ENCODE results near the gene DYSF. TPM values are rescaled to one million over a fixed set of nuclear protein-coding genes. Genes with fewer than 3 reads are reported as not detected.

DYSF gene
- total RNA-seq, 1 experiment from 2014 or later: 0.50 TPM

GRCh38 chr2:71702971-71703898 lies 249.9 kb downstream of the DYSF start:
- in situ Hi-C loops (cut with HindIII; ENCODE audit: low pct_unique_long_range_greater_than_20kb, low sequenced_read_pairs): no loop called here
- DNase-seq (ENCODE audit: low read depth, low spot score): no peak

- no peak for DNase-seq (ENCODE audit: low read depth, low spot score)
- in situ Hi-C loops (cut with HindIII; ENCODE audit: low pct_unique_long_range_greater_than_20kb, low sequenced_read_pairs): no loop called here
Observed at GRCh38 chr2:71704131-71704561, 250.8 kb downstream of the DYSF start.

GRCh38 chr2:71704688-71705087 lies 251.3 kb downstream of the DYSF start:
- in situ Hi-C loops (cut with HindIII; ENCODE audit: low pct_unique_long_range_greater_than_20kb, low sequenced_read_pairs): no loop called here
- DNase-seq (ENCODE audit: low read depth, low spot score): no peak

GRCh38 chr2:71705171-71705960 lies 252.0 kb downstream of the DYSF start:
- in situ Hi-C loops (cut with HindIII; ENCODE audit: low pct_unique_long_range_greater_than_20kb, low sequenced_read_pairs): no loop called here
- DNase-seq (ENCODE audit: low read depth, low spot score): no peak

- DNase-seq (ENCODE audit: low read depth, low spot score): no peak
- in situ Hi-C loops (cut with HindIII; ENCODE audit: low pct_unique_long_range_greater_than_20kb, low sequenced_read_pairs): no loop called here
Observed at GRCh38 chr2:71706121-71706520, 252.8 kb downstream of the DYSF start.

GRCh38 chr2:71706836-71707235 lies 253.5 kb downstream of the DYSF start:
- no peak for DNase-seq (ENCODE audit: low read depth, low spot score)
- in situ Hi-C loops (cut with HindIII; ENCODE audit: low pct_unique_long_range_greater_than_20kb, low sequenced_read_pairs): no loop called here

GRCh38 chr2:71710367-71711132 lies 257.2 kb downstream of the DYSF start:
- in situ Hi-C loops (cut with HindIII; ENCODE audit: low pct_unique_long_range_greater_than_20kb, low sequenced_read_pairs): no loop called here
- no peak for DNase-seq (ENCODE audit: low read depth, low spot score)

GRCh38 chr2:71711133-71711855 lies 257.9 kb downstream of the DYSF start:
- peak; percentile 12 for DNase-seq (ENCODE audit: low read depth, low spot score)
- in situ Hi-C loops (cut with HindIII; ENCODE audit: low pct_unique_long_range_greater_than_20kb, low sequenced_read_pairs): no loop called here

GRCh38 chr2:71712158-71712818 lies 258.9 kb downstream of the DYSF start:
- no peak for DNase-seq (ENCODE audit: low read depth, low spot score)
- in situ Hi-C loops (cut with HindIII; ENCODE audit: low pct_unique_long_range_greater_than_20kb, low sequenced_read_pairs): no loop called here

- no peak for DNase-seq (ENCODE audit: low read depth, low spot score)
- in situ Hi-C loops (cut with HindIII; ENCODE audit: low pct_unique_long_range_greater_than_20kb, low sequenced_read_pairs): no loop called here
Observed at GRCh38 chr2:71713581-71714580, 260.5 kb downstream of the DYSF start.

GRCh38 chr2:71714601-71715240 lies 261.4 kb downstream of the DYSF start:
- in situ Hi-C loops (cut with HindIII; ENCODE audit: low pct_unique_long_range_greater_than_20kb, low sequenced_read_pairs): no loop called here
- no peak for DNase-seq (ENCODE audit: low read depth, low spot score)

GRCh38 chr2:71715241-71715750 lies 261.9 kb downstream of the DYSF start:
- in situ Hi-C loops (cut with HindIII; ENCODE audit: low pct_unique_long_range_greater_than_20kb, low sequenced_read_pairs): no loop called here

GRCh38 chr2:71715951-71716696 lies 262.8 kb downstream of the DYSF start:
- in situ Hi-C loops (cut with HindIII; ENCODE audit: low pct_unique_long_range_greater_than_20kb, low sequenced_read_pairs): no loop called here
- DNase-seq (ENCODE audit: low read depth, low spot score): no peak

More at GRCh38 chr2:71715241-71715750, 261.9 kb downstream of the DYSF start:
- no peak for DNase-seq (ENCODE audit: low read depth, low spot score)

All from SK-MEL-5 (cell line).